Panc1 (cell line): ENCODE measurements around the gene MAFB. TPM values are rescaled to one million over a fixed set of nuclear protein-coding genes. Genes with fewer than 3 reads are reported as not detected.

Source experiments
- ATAC-seq: fragments of 200-7000 bp; cut with Tn5 transposase; 2 replicates; pipeline ENCODE4 v1.9.1; 2020; ENCODE audit warnings: mild to moderate bottlenecking, moderate library complexity
- BruUV-seq: library from RNA; stranded (reverse); fragments of 400-500 nt; replicated peaks from 2 replicates; lab custom pipeline; 2021; lab: Mats Ljungman, UMichigan
- CTCF ChIA-PET: fragments of 300-600 bp; sonication (Branson Sonifier 250); formaldehyde crosslinking; loops from one replicate; lab custom pipeline; 2022; ENCODE audit warnings: antibody characterized with exemption; lab: Charles Lee
- POLR2A ChIA-PET: fragments of 300-600 bp; sonication (Branson Sonifier 250); formaldehyde crosslinking; loops from one replicate; lab custom pipeline; 2022; ENCODE audit warnings: antibody characterized with exemption; lab: Charles Lee
- DNase-seq: peaks from one replicate; pipeline ENCODE4 v3.0.0-alpha.2; 2010; ENCODE audit warnings: low read depth, low spot score
- H3K27ac ChIP-seq: 2 replicates; pipeline ENCODE4 v1.5.1; 2011; ENCODE audit warnings: mild to moderate bottlenecking, low read length, inconsistent platforms
- H3K27me3 ChIP-seq: fragments of 200-500 bp; sonication (Bioruptor generic); 2 replicates; pipeline ENCODE4 v1.6.0; 2014; ENCODE audit warnings: low read length, inconsistent platforms; ENCODE audit not compliant: control insufficient read depth, insufficient read depth
- H3K36me3 ChIP-seq: fragments of 200-500 bp; sonication (Bioruptor generic); 2 replicates; pipeline ENCODE4 v1.5.1; 2014; ENCODE audit warnings: inconsistent platforms, mild to moderate bottlenecking, low read length, moderate library complexity; ENCODE audit not compliant: control insufficient read depth, insufficient read depth
- H3K4me1 ChIP-seq: 2 replicates; pipeline ENCODE4 v1.5.1; 2011; ENCODE audit warnings: inconsistent platforms, mild to moderate bottlenecking, low read length, moderate library complexity; ENCODE audit not compliant: control insufficient read depth, insufficient read depth
- H3K4me3 ChIP-seq, 2 experiments: 2 replicates each; pipeline ENCODE4 v1.5.1; 2011 to 2012; ENCODE audit warnings: low read depth in 2 of 2, low read length in 2 of 2, mild to moderate bottlenecking in 2 of 2, inconsistent platforms in 1 of 2, moderate library complexity in 1 of 2
- H3K9me3 ChIP-seq: fragments of 200-500 bp; sonication (Bioruptor generic); 2 replicates; pipeline ENCODE4 v1.5.1; 2014; ENCODE audit warnings: low read depth, mild to moderate bottlenecking, inconsistent platforms, low read length, moderate library complexity; ENCODE audit not compliant: control insufficient read depth, insufficient read depth
- CTCF ChIP-seq: fragments of 450-650 bp; IDR thresholded peaks from 2 replicates; pipeline ENCODE4 v1.5.1; 2017; ENCODE audit warnings: mild to moderate bottlenecking
- POLR2AphosphoS5 ChIP-seq: IDR thresholded peaks from 2 replicates; pipeline ENCODE4 v1.6.1; 2012; ENCODE audit warnings: mild to moderate bottlenecking, low read depth, low read length, moderate library complexity
- REST ChIP-seq, 2 experiments: IDR thresholded peaks; 2 replicates each; pipeline ENCODE4 v1.6.1; 2011 to 2012; ENCODE audit warnings: low read depth in 2 of 2, control low read depth in 1 of 2, low read length in 1 of 2, mild to moderate bottlenecking in 1 of 2, moderate library complexity in 1 of 2; ENCODE audit not compliant: insufficient read depth in 1 of 2
- SIN3A ChIP-seq: IDR thresholded peaks from 2 replicates; pipeline ENCODE4 v1.6.1; 2012; ENCODE audit warnings: low read depth, mild to moderate bottlenecking, low read length, moderate library complexity, borderline replicate concordance; ENCODE audit not compliant: insufficient read depth
- TCF7L2 ChIP-seq: IDR thresholded peaks from 2 replicates; pipeline ENCODE4 v1.6.1; 2011; ENCODE audit warnings: mild to moderate bottlenecking, low read depth, low read length, inconsistent platforms
- in situ Hi-C: cut with HindIII; loops from 2 replicates; pipeline ENCODE4 v1.10.0; 2016; ENCODE audit warnings: low sequenced_read_pairs, low pct_unique_long_range_greater_than_20kb
- intact Hi-C: fragments of 100-400 bp; cut with micrococcal nuclease; formaldehyde crosslinking; loops from one replicate; pipeline ENCODE4 v1.10.0; 2022; ENCODE audit not compliant: unreplicated experiment
- total RNA-seq: library from RNA; stranded (reverse); gene quantifications from one replicate; pipeline ENCODE4 v1.2.1, GENCODE V29; 2021; ENCODE audit not compliant: unreplicated experiment

The MAFB gene
- total RNA-seq, 1 experiment from 2014 or later = 0.28 TPM

- in situ Hi-C loops (no loop called here), intact Hi-C loops (loop anchor here (5.0 kb wide), 1 partner anchor 525 kb away; no protein-coding TSS in a partner anchor)
- TF ChIP-seq SIN3A = no peak
- no peak for TF ChIP-seq TCF7L2
- TF ChIP-seq POLR2AphosphoS5 = no peak
- TF ChIP-seq REST (IDR thresholded peaks at IDR 0.05; ENCODE audit: insufficient read depth in 1 of 2, low read depth in 2 of 2, low read length in 1 of 2) = no peak
- TF ChIP-seq CTCF = no peak
- POLR2A ChIA-PET = no interaction called here
- Histone ChIP-seq H3K36me3 (no peaks in the 10 kb centered on the region), H3K27me3 (peaks cover 11% of the 10 kb centered on the region; the same call in 1 of the 2 replicates), H3K4me1 (no peaks in the 10 kb centered on the region), H3K9me3 (no peaks in the 10 kb centered on the region), H3K27ac (no peak overlapping the region), H3K4me3 (no peak overlapping the region)
- no peak for DNase-seq
- CTCF ChIA-PET = no interaction called here
- BruUV-seq = no TSS peak
- no peak for ATAC-seq
These were observed 2.1 kb downstream of the MAFB start for GRCh38 chr20:40686893-40687292.

- in situ Hi-C loops = no loop called here
- no peaks in the 10 kb centered on the region for H3K36me3 ChIP-seq
- H3K4me3 ChIP-seq = no peak overlapping the region
- ATAC-seq = no peak
- BruUV-seq = no TSS peak
- ChIA-PET POLR2A (no interaction called here), CTCF (no interaction called here)
- H3K9me3 ChIP-seq = no peaks in the 10 kb centered on the region
- no peak overlapping the region for H3K27ac ChIP-seq
- DNase-seq = no peak
- peaks cover 11% of the 10 kb centered on the region; the same call in 1 of the 2 replicates for H3K27me3 ChIP-seq
- TF ChIP-seq POLR2AphosphoS5 = no peak
- no peak for TF ChIP-seq CTCF
- TF ChIP-seq SIN3A = no peak
- no peak for TF ChIP-seq REST (IDR thresholded peaks at IDR 0.05; ENCODE audit: insufficient read depth in 1 of 2, low read depth in 2 of 2, low read length in 1 of 2)
- no peak for TF ChIP-seq TCF7L2
- intact Hi-C loops = loop anchor here (5.0 kb wide), 1 partner anchor 524 kb away; no protein-coding TSS in a partner anchor
- H3K4me1 ChIP-seq = no peaks in the 10 kb centered on the region
These were observed 2.6 kb downstream of the MAFB start for GRCh38 chr20:40686434-40686882.
